ENCODE data around the gene RAMP2. TPM values are rescaled to one million over a fixed set of nuclear protein-coding genes. Genes with fewer than 3 reads are reported as not detected.

RAMP2 gene
- total RNA-seq, 1 experiment from 2014 or later, result 5.0 TPM

GRCh38 chr17:42782166-42783061 is 21.4 kb downstream of the RAMP2 start:
- no peak for DNase-seq (ENCODE audit: low spot score)
- H3K27ac ChIP-seq (ENCODE audit: low read depth, low read length, poor library complexity, severe bottlenecking), result no peak overlapping the region

DNA sequence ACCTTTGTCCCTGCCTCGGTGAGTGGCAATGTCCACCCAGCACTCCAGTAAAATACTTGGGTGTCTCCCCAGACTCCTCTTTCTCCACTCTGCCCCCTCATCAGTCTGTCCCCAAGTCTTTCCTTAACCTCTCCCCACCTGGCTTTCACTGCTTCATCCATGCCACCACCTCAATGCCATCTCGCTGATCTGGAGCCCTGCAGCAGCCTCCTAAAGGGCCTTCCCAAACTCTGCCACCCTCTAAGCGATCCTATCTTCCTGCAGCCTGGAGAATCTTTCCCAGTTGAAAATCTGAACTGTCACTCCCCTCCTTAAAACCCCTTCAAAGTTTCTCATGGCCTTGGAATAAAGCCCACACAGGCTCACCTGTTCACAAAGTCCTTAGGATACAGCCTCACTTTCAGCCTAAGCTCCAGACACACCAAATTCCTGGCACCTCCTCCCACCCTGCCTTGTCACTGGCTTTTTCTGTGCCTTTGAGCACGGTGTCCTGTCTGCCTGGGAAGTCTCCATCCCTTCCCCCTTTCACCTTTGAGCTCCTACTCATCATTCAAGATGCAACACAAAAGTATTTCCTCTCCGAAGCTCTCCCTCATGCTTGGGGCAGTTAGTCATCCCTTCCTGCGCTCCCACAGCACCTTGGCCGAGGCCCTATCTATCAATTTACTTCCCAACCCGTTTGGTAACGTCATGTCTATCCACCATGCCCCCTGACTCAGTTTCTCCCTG is 22.2 kb downstream of the RAMP2 start:
- CTCF ChIA-PET, result no interaction called here
- Histone ChIP-seq H3K4me1 (ENCODE audit: insufficient read depth, low read length, poor library complexity, severe bottlenecking) (no peaks in the 10 kb centered on the region), H3K36me3 (ENCODE audit: insufficient read depth, low read length, poor library complexity, severe bottlenecking) (no peaks in the 10 kb centered on the region), H3K4me3 (ENCODE audit: low read depth, low read length, poor library complexity, severe bottlenecking) (no peak overlapping the region), H3K9me3 (ENCODE audit: low read depth, low read length, poor library complexity, severe bottlenecking) (no peaks in the 10 kb centered on the region), H3K27me3 (replicated peaks; ENCODE audit: insufficient read depth, low read depth, low read length, poor library complexity) (peaks cover 13% of the 10 kb centered on the region), H3K27ac (ENCODE audit: low read depth, low read length, poor library complexity, severe bottlenecking) (no peak overlapping the region)
- no TSS peak for BruUV-seq (replicated peaks)
- TF ChIP-seq, protein P1, sequence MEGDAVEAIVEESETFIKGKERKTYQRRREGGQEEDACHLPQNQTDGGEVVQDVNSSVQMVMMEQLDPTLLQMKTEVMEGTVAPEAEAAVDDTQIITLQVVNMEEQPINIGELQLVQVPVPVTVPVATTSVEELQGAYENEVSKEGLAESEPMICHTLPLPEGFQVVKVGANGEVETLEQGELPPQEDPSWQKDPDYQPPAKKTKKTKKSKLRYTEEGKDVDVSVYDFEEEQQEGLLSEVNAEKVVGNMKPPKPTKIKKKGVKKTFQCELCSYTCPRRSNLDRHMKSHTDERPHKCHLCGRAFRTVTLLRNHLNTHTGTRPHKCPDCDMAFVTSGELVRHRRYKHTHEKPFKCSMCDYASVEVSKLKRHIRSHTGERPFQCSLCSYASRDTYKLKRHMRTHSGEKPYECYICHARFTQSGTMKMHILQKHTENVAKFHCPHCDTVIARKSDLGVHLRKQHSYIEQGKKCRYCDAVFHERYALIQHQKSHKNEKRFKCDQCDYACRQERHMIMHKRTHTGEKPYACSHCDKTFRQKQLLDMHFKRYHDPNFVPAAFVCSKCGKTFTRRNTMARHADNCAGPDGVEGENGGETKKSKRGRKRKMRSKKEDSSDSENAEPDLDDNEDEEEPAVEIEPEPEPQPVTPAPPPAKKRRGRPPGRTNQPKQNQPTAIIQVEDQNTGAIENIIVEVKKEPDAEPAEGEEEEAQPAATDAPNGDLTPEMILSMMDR (conservative IDR thresholded peaks at IDR 0.05; ENCODE audit: low read depth, low read length), result no peak
- TF ChIP-seq EZH2 (IDR thresholded peaks at IDR 0.05; ENCODE audit: borderline replicate concordance, low read depth, low read length, poor library complexity, severe bottlenecking), result no peak
- POLR2A ChIA-PET (ENCODE audit: low non-redundant PET), result no interaction called here
- intact Hi-C loops (cut with micrococcal nuclease; ENCODE audit: unreplicated experiment), result no loop called here
- DNase-seq (ENCODE audit: low spot score), result no peak

More at GRCh38 chr17:42782166-42783061, 21.4 kb downstream of the RAMP2 start:
- Histone ChIP-seq H3K36me3 (ENCODE audit: insufficient read depth, low read length, poor library complexity, severe bottlenecking) (no peaks in the 10 kb centered on the region), H3K27me3 (replicated peaks; ENCODE audit: insufficient read depth, low read depth, low read length, poor library complexity) (peaks cover 13% of the 10 kb centered on the region), H3K9me3 (ENCODE audit: low read depth, low read length, poor library complexity, severe bottlenecking) (no peaks in the 10 kb centered on the region), H3K4me3 (ENCODE audit: low read depth, low read length, poor library complexity, severe bottlenecking) (no peak overlapping the region), H3K4me1 (ENCODE audit: insufficient read depth, low read length, poor library complexity, severe bottlenecking) (no peaks in the 10 kb centered on the region)
- POLR2A ChIA-PET (ENCODE audit: low non-redundant PET), result no interaction called here
- CTCF ChIA-PET, result no interaction called here
- intact Hi-C loops (cut with micrococcal nuclease; ENCODE audit: unreplicated experiment), result no loop called here
- TF ChIP-seq, protein P1 (conservative IDR thresholded peaks at IDR 0.05; ENCODE audit: low read depth, low read length), result no peak
- no peak for TF ChIP-seq EZH2 (IDR thresholded peaks at IDR 0.05; ENCODE audit: borderline replicate concordance, low read depth, low read length, poor library complexity, severe bottlenecking)
- BruUV-seq (replicated peaks), result no TSS peak

GRCh38 chr17:42783791-42784138 is 22.7 kb downstream of the RAMP2 start:
- intact Hi-C loops (cut with micrococcal nuclease; ENCODE audit: unreplicated experiment), result no loop called here
- BruUV-seq (replicated peaks), result no TSS peak
- H3K9me3 ChIP-seq (ENCODE audit: low read depth, low read length, poor library complexity, severe bottlenecking), result no peaks in the 10 kb centered on the region
- no peaks in the 10 kb centered on the region for H3K36me3 ChIP-seq (ENCODE audit: insufficient read depth, low read length, poor library complexity, severe bottlenecking)
- ChIA-PET POLR2A (ENCODE audit: low non-redundant PET) (no interaction called here), CTCF (no interaction called here)
- DNase-seq (ENCODE audit: low spot score), result no peak
- no peaks in the 10 kb centered on the region for H3K4me1 ChIP-seq (ENCODE audit: insufficient read depth, low read length, poor library complexity, severe bottlenecking)
- H3K27ac ChIP-seq (ENCODE audit: low read depth, low read length, poor library complexity, severe bottlenecking), result no peak overlapping the region
- H3K4me3 ChIP-seq (ENCODE audit: low read depth, low read length, poor library complexity, severe bottlenecking), result no peak overlapping the region
- no peak for TF ChIP-seq EZH2 (IDR thresholded peaks at IDR 0.05; ENCODE audit: borderline replicate concordance, low read depth, low read length, poor library complexity, severe bottlenecking)
- H3K27me3 ChIP-seq (replicated peaks; ENCODE audit: insufficient read depth, low read depth, low read length, poor library complexity), result peaks cover 13% of the 10 kb centered on the region

Measured in A673 (cell line).